Thyroid gland (tissue), 4 donors: ENCODE results near the gene ARHGEF1.

ENCODE experiments used
- POLR2A ChIP-seq, 2 donors: fragments of 450-650 bp; IDR thresholded peaks; one replicate each; pipeline ENCODE4 v1.6.1; 2017; ENCODE audit warnings: antibody characterized with exemption in 2 of 2, mild to moderate bottlenecking in 2 of 2, moderate library complexity in 1 of 2
- TF ChIP-seq, protein P1 (sequence below), 6 experiments: fragments of 200-600 bp in 3 of 6; fragments of 450-650 bp in 3 of 6; sonication (generic) in 3 of 6; IDR thresholded peaks; one replicate each; pipeline ENCODE4 v1.5.1; 2016 to 2019; ENCODE audit warnings: antibody characterized with exemption in 6 of 6, mild to moderate bottlenecking in 2 of 6, inconsistent platforms in 1 of 6, moderate library complexity in 1 of 6

DNA sequence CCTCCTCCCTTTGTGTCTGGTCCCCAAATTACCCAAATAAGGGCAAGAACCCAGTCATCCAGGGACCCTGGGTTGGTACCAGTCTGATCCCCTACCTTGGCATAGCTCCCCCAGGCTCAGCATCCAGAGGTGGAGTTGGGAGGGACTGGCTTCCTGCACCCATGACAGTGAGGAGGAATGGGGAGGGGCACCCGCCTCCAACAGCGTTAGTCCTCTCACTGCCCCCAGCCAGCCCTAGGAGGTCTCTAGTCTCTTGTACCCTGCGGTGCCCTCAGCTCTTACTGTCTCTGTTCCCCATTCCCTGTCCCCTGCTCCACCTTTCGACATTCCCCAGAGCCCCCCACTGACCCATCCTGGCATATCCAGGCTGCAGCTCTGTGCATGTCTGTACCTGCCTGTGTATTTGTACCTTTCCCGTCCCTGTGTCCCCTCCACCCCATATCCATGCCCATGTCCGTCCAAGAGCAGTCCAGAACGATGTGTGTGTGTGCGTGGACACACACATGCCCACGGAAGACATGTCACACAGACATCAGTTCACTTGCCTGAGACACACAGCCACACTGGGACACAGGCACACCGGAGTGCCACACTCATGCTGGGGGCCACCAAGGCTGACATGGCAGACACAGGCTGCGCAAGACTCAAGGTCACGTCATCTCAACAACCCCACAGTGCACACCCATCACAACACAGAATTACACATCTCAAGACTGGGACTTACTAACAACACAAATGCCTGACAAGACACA, 27.4 kb downstream of the ARHGEF1 start:
- TF ChIP-seq, protein P1, sequence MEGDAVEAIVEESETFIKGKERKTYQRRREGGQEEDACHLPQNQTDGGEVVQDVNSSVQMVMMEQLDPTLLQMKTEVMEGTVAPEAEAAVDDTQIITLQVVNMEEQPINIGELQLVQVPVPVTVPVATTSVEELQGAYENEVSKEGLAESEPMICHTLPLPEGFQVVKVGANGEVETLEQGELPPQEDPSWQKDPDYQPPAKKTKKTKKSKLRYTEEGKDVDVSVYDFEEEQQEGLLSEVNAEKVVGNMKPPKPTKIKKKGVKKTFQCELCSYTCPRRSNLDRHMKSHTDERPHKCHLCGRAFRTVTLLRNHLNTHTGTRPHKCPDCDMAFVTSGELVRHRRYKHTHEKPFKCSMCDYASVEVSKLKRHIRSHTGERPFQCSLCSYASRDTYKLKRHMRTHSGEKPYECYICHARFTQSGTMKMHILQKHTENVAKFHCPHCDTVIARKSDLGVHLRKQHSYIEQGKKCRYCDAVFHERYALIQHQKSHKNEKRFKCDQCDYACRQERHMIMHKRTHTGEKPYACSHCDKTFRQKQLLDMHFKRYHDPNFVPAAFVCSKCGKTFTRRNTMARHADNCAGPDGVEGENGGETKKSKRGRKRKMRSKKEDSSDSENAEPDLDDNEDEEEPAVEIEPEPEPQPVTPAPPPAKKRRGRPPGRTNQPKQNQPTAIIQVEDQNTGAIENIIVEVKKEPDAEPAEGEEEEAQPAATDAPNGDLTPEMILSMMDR (IDR thresholded peaks at IDR 0.05): no peak
- no peak for TF ChIP-seq POLR2A (IDR thresholded peaks at IDR 0.05)
